CD4-positive, alpha-beta memory T cell (primary cell): ENCODE results near the gene PDCD7. TPM values are rescaled to one million over a fixed set of nuclear protein-coding genes. Genes with fewer than 3 reads are reported as not detected.
"Not testable (repeated sequence)": the region's sequence is repeated elsewhere in the genome, so short reads cannot be mapped to it uniquely, and the experiment has no call there.

Source experiments
- CTCF ChIA-PET: fragments of 350-600 bp; sonication (Branson Sonifier 250); formaldehyde crosslinking; loops from one replicate; lab custom pipeline; 2021; ENCODE audit warnings: inconsistent platforms; ENCODE audit not compliant: partially characterized antibody; lab: Charles Lee
- POLR2A ChIA-PET: fragments of 350-600 bp; sonication (Branson Sonifier 250); formaldehyde crosslinking; loops from one replicate; lab custom pipeline; 2021; ENCODE audit not compliant: partially characterized antibody; lab: Charles Lee
- DNase-seq, 5 donors: peaks; one replicate each; pipeline versions ENCODE4 v3.0.0 to v3.0.0-alpha.2; 2020 to 2022; ENCODE audit warnings: mixed read lengths in 1 of 5
- H3K27ac ChIP-seq: one replicate; pipeline ENCODE4 v1.7.0; 2013; ENCODE audit warnings: low read depth, low read length
- H3K27me3 ChIP-seq: 2 replicates; pipeline ENCODE4 v1.7.0; 2013; ENCODE audit warnings: mild to moderate bottlenecking, low read length, moderate library complexity; ENCODE audit not compliant: insufficient read depth
- H3K36me3 ChIP-seq: 2 replicates; pipeline ENCODE4 v1.7.0; 2013; ENCODE audit warnings: mild to moderate bottlenecking, low read length, moderate library complexity; ENCODE audit not compliant: insufficient read depth
- H3K4me1 ChIP-seq: 2 replicates; pipeline ENCODE4 v1.7.0; 2013; ENCODE audit warnings: mild to moderate bottlenecking, low read length, moderate library complexity; ENCODE audit not compliant: insufficient read depth
- H3K4me3 ChIP-seq, 2 donors: one replicate each; pipeline ENCODE4 v1.7.0; 2013; ENCODE audit warnings: low read length in 2 of 2, mild to moderate bottlenecking in 1 of 2
- H3K9me3 ChIP-seq, 2 donors: one replicate each; pipeline ENCODE4 v1.7.0; 2013; ENCODE audit warnings: low read length in 2 of 2, control low read depth in 1 of 2; ENCODE audit not compliant: control insufficient read depth in 1 of 2
- H3K27ac Mint-ChIP-seq, 7 donors: one replicate each; pipeline ENCODE4 v1.8.0; 2020 to 2021; ENCODE audit warnings: mixed read lengths in 7 of 7, mild to moderate bottlenecking in 6 of 7, inconsistent platforms in 3 of 7, moderate library complexity in 3 of 7
- H3K27me3 Mint-ChIP-seq, 2 donors: one replicate each; pipeline ENCODE4 v1.8.0; 2020 to 2021; ENCODE audit warnings: mixed read lengths in 2 of 2
- H3K36me3 Mint-ChIP-seq, 2 donors: one replicate each; pipeline ENCODE4 v1.8.0; 2020 to 2021; ENCODE audit warnings: mixed read lengths in 2 of 2, inconsistent platforms in 1 of 2, mild to moderate bottlenecking in 1 of 2
- H3K4me1 Mint-ChIP-seq, 4 donors: one replicate each; pipeline ENCODE4 v1.8.0; 2020 to 2021; ENCODE audit warnings: mixed read lengths in 4 of 4, mild to moderate bottlenecking in 1 of 4
- H3K4me3 Mint-ChIP-seq, 8 donors: one replicate each; pipeline ENCODE4 v1.8.0; 2020 to 2021; ENCODE audit warnings: mixed read lengths in 8 of 8, mild to moderate bottlenecking in 7 of 8, moderate library complexity in 6 of 8, inconsistent platforms in 3 of 8
- H3K9me3 Mint-ChIP-seq, 8 donors: one replicate each; pipeline ENCODE4 v1.8.0; 2020 to 2021; ENCODE audit warnings: mixed read lengths in 8 of 8, mild to moderate bottlenecking in 5 of 8, inconsistent platforms in 3 of 8, moderate library complexity in 1 of 8
- intact Hi-C: fragments of 100-400 bp; cut with micrococcal nuclease; formaldehyde crosslinking; loops from one replicate; pipeline ENCODE4 v1.15.1; 2023
- polyA plus RNA-seq, 2 donors: library from polyadenylated mRNA; unstranded; fragments of 300-500 nt; fragmentation: Illumina TruSeq; gene quantifications; one replicate each; pipeline ENCODE4 v1.2.3, GENCODE V29; 2021
- total RNA-seq, 2 experiments: library from RNA; stranded (reverse); gene quantifications; one replicate each; pipeline ENCODE4 v1.2.3, GENCODE V29; 2021

Gene PDCD7
- total and polyA plus RNA-seq, 4 experiments from 2014 or later, result 8.8 to 40.5 (median 22.8) TPM

GRCh38 chr15:65076486-65077290 lies 56.9 kb downstream of the PDCD7 start, which contains the start of gene KBTBD13:
Gene KBTBD13 (plus strand): TSS chr15:65076746. CDS start chr15:65076816, 70 bp downstream.
- no peak for DNase-seq
- intact Hi-C loops, result no loop called here
- Mint-ChIP-seq H3K9me3 (no peaks in the 10 kb centered on the region), H3K4me3 (no peak within 1 kb of the TSS), H3K36me3 (no peaks in the 10 kb centered on the region), H3K4me1 (peaks cover 5 to 12% (median 7%) of the 10 kb centered on the region in 4 donors), H3K27ac (no peak within 1 kb of the TSS), H3K27me3 (peaks cover 14 to 28% of the 10 kb centered on the region in 2 donors)
- H3K36me3 ChIP-seq, result no peaks in the 10 kb centered on the region
- no peaks in the 10 kb centered on the region for H3K9me3 ChIP-seq
- ChIA-PET POLR2A (no interaction called here), CTCF (interaction anchor here (1.6 to 4.0 kb wide), 3 partner anchors 21 to 345 kb away, joined by 3 to 24 read pairs (median 3); no protein-coding TSS in a partner anchor)
- H3K27ac ChIP-seq, result no peak within 1 kb of the TSS
- no peaks in the 10 kb centered on the region for H3K4me1 ChIP-seq
- H3K27me3 ChIP-seq, result no peaks in the 10 kb centered on the region
- no peak within 1 kb of the TSS for H3K4me3 ChIP-seq

- H3K4me3 ChIP-seq, H3K27ac Mint-ChIP-seq, H3K27ac ChIP-seq, H3K36me3 ChIP-seq, H3K4me1 Mint-ChIP-seq, intact Hi-C loops, POLR2A ChIA-PET, H3K27me3 ChIP-seq, DNase-seq, H3K4me3 Mint-ChIP-seq, H3K4me1 ChIP-seq, H3K9me3 ChIP-seq, H3K36me3 Mint-ChIP-seq, H3K9me3 Mint-ChIP-seq: not testable (repeated sequence)
- CTCF ChIA-PET, result interaction anchor here (1.1 to 4.0 kb wide), 4 partner anchors 11 to 344 kb away, joined by 3 to 24 read pairs (median 3); no protein-coding TSS in a partner anchor
- peaks cover 9 to 24% of the 10 kb centered on the region in 2 donors for H3K27me3 Mint-ChIP-seq
These were observed 57.8 kb downstream of the PDCD7 start for GRCh38 chr15:65075607-65076395.

GRCh38 chr15:65074946-65075345 lies 58.7 kb downstream of the PDCD7 start:
- H3K9me3 Mint-ChIP-seq, result not testable (repeated sequence)

GRCh38 chr15:65072617-65073016 lies 61.0 kb downstream of the PDCD7 start:
- intact Hi-C loops, result no loop called here

More at GRCh38 chr15:65074946-65075345, 58.7 kb downstream of the PDCD7 start:
- H3K9me3 ChIP-seq, H3K27ac ChIP-seq, H3K4me3 Mint-ChIP-seq, H3K4me3 ChIP-seq, POLR2A ChIA-PET, H3K4me1 Mint-ChIP-seq, DNase-seq, H3K4me1 ChIP-seq, H3K27ac Mint-ChIP-seq, H3K36me3 Mint-ChIP-seq, H3K36me3 ChIP-seq, H3K27me3 ChIP-seq, intact Hi-C loops: not testable (repeated sequence)
- CTCF ChIA-PET, result interaction anchor here (1.0 to 1.7 kb wide), 2 partner anchors 41 to 343 kb away, joined by 3 read pairs; no protein-coding TSS in a partner anchor
- peaks cover 7 to 24% of the 10 kb centered on the region in 2 donors for H3K27me3 Mint-ChIP-seq

GRCh38 chr15:65072027-65072426 lies 61.6 kb downstream of the PDCD7 start:
- Histone ChIP-seq H3K36me3 (no peaks in the 10 kb centered on the region), H3K4me3 (no peak overlapping the region), H3K4me1 (no peaks in the 10 kb centered on the region), H3K27ac (no peak overlapping the region), H3K9me3 (no peaks in the 10 kb centered on the region), H3K27me3 (no peaks in the 10 kb centered on the region)
- DNase-seq, result no peak
- POLR2A ChIA-PET, result no interaction called here
- Mint-ChIP-seq H3K27me3 (peaks cover 6 to 23% of the 10 kb centered on the region in 2 donors), H3K36me3 (no peaks in the 10 kb centered on the region), H3K27ac (no peak overlapping the region), H3K4me3 (no peak overlapping the region), H3K4me1 (peaks cover 0 to 9% (median 5%) of the 10 kb centered on the region in 4 donors), H3K9me3 (no peaks in the 10 kb centered on the region)
- CTCF ChIA-PET, result interaction anchor here (1.1 to 1.3 kb wide), 2 partner anchors 8 to 24 kb away, joined by 3 read pairs; no protein-coding TSS in a partner anchor
- intact Hi-C loops, result no loop called here

More at GRCh38 chr15:65072617-65073016, 61.0 kb downstream of the PDCD7 start:
- Histone ChIP-seq H3K4me1 (no peaks in the 10 kb centered on the region), H3K27ac (no peak overlapping the region), H3K9me3 (no peaks in the 10 kb centered on the region), H3K36me3 (no peaks in the 10 kb centered on the region), H3K4me3 (no peak overlapping the region), H3K27me3 (no peaks in the 10 kb centered on the region)
- Mint-ChIP-seq H3K4me1 (peaks cover under 1 to 5% (median 2%) of the 10 kb centered on the region in 4 donors), H3K4me3 (no peak overlapping the region), H3K36me3 (no peaks in the 10 kb centered on the region), H3K27me3 (peaks cover 2 to 20% of the 10 kb centered on the region in 2 donors), H3K27ac (no peak overlapping the region), H3K9me3 (no peaks in the 10 kb centered on the region)
- CTCF ChIA-PET, result interaction anchor here (1.1 to 1.3 kb wide), 2 partner anchors 9 to 24 kb away, joined by 3 read pairs; no protein-coding TSS in a partner anchor
- POLR2A ChIA-PET, result no interaction called here
- DNase-seq, result no peak

- H3K27ac ChIP-seq, result no peak overlapping the region
- Mint-ChIP-seq H3K27ac (no peak overlapping the region), H3K4me3 (no peak overlapping the region), H3K9me3 (no peaks in the 10 kb centered on the region), H3K36me3 (no peaks in the 10 kb centered on the region), H3K4me1 (peaks cover 0 to 10% (median 4%) of the 10 kb centered on the region in 4 donors), H3K27me3 (peaks cover 12 to 26% of the 10 kb centered on the region in 2 donors)
- H3K9me3 ChIP-seq, result no peaks in the 10 kb centered on the region
- CTCF ChIA-PET, result no interaction called here
- no peaks in the 10 kb centered on the region for H3K4me1 ChIP-seq
- no peaks in the 10 kb centered on the region for H3K27me3 ChIP-seq
- H3K4me3 ChIP-seq, result no peak overlapping the region
- DNase-seq, result no peak
- no peaks in the 10 kb centered on the region for H3K36me3 ChIP-seq
- POLR2A ChIA-PET, result no interaction called here
- intact Hi-C loops, result no loop called here
These were observed 62.2 kb downstream of the PDCD7 start for GRCh38 chr15:65071381-65071811.
